ENCODE results near the gene FKBP4. TPM values are rescaled to one million over a fixed set of nuclear protein-coding genes. Genes with fewer than 3 reads are reported as not detected.
A peak's percentile ranks its signal among the peaks of the same experiment; 100 is the strongest.

The FKBP4 gene
- total RNA-seq, 6 experiments from 2014 or later: 27.0 to 124 (median 48.4) TPM

DNA sequence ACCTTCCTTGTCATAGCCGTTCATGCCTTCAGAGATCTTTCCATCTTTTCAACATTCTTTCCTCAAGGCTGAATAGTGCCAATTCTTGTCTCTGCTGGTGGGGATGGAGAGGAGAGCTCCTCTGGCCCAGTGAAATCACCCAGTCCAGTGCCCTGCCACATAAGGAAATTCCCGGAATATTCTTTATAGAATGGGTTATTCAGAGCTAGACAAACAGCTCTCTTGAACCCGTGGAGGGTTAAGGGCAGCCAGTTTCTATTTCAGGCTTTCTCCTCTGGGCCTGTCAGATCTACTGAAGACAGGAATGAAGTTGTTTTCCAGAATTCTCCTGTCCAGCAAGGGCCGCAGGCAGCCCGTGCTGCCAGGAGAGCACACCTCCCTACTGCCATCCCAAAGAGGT, 48.2 kb downstream of the FKBP4 start:
- DNase-seq (no peak), ATAC-seq (no peak)
- Histone ChIP-seq H3K4me3 (no peak overlapping the region), H3K36me3 (no peaks in the 10 kb centered on the region), H3K9me3 (no peaks in the 10 kb centered on the region), H3K27me3 (no peaks in the 10 kb centered on the region), H3K27ac (no peak overlapping the region), H3K4me1 (no peaks in the 10 kb centered on the region)
- TF ChIP-seq, protein P1, sequence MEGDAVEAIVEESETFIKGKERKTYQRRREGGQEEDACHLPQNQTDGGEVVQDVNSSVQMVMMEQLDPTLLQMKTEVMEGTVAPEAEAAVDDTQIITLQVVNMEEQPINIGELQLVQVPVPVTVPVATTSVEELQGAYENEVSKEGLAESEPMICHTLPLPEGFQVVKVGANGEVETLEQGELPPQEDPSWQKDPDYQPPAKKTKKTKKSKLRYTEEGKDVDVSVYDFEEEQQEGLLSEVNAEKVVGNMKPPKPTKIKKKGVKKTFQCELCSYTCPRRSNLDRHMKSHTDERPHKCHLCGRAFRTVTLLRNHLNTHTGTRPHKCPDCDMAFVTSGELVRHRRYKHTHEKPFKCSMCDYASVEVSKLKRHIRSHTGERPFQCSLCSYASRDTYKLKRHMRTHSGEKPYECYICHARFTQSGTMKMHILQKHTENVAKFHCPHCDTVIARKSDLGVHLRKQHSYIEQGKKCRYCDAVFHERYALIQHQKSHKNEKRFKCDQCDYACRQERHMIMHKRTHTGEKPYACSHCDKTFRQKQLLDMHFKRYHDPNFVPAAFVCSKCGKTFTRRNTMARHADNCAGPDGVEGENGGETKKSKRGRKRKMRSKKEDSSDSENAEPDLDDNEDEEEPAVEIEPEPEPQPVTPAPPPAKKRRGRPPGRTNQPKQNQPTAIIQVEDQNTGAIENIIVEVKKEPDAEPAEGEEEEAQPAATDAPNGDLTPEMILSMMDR (IDR thresholded peaks at IDR 0.05): no peak
- no peak for TF ChIP-seq POLR2A (IDR thresholded peaks at IDR 0.05)
- 59% methylated on average over 5 of the region's 5 CpGs for WGBS (ENCODE audit: insufficient coverage, low coverage, low lambda C conversion rate, missing lambda C conversion rate)
- intact Hi-C loops (cut with DNase I): no loop called here

DNA sequence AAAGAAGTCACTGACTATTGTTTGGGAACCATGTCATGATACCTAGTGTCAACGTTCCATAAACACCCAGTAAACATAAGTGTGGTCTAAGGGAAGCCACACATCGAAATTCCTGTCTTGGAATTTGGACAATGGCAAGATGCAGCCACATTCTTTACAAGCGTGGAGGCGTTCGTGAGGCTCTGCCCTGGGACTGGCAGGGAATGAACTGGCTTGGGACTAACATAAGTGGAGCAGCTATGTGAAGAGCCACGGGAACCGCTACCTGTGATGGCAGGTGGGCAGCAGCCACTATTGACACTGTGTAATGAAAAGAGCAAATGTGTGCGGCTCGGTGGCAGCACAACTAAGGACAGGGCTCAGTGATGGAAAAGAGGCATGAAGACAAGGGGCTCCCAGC, 50.0 kb downstream of the FKBP4 start:
- intact Hi-C loops (cut with DNase I): no loop called here
- Histone ChIP-seq H3K9me3 (no peaks in the 10 kb centered on the region), H3K27me3 (no peaks in the 10 kb centered on the region), H3K4me1 (no peaks in the 10 kb centered on the region), H3K4me3 (no peak overlapping the region), H3K36me3 (no peaks in the 10 kb centered on the region), H3K27ac (no peak overlapping the region)
- WGBS (ENCODE audit: insufficient coverage, low coverage, low lambda C conversion rate, missing lambda C conversion rate): 64% methylated on average over 5 of the region's 9 CpGs
- DNase-seq (no peak), ATAC-seq (no peak)
- TF ChIP-seq, protein P1 (IDR thresholded peaks at IDR 0.05): no peak
- no peak for TF ChIP-seq POLR2A (IDR thresholded peaks at IDR 0.05)

DNA sequence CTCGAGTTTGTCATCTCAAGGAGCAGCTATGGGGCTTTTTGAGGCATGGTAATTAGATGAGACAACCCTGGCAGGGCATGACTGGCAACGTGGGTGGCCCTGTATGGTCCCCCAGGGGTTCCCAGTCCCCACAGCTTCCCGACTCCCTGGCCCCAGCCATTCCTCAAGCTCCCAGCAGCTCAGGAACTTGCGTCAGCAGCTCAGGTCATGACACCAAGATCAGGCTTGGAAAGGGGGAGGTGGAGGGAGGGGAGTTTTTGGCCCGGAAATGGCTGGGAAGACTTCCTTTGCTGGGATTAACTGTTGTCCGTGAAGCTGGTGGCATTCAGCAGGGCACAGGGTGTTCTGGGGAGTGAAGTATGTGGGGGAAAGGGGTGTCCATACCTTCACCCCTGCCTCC, 50.5 kb downstream of the FKBP4 start:
- H3K4me1 ChIP-seq: peaks cover 0 to 3% (median 0%) of the 10 kb centered on the region in 4 donors
- intact Hi-C loops (cut with DNase I): no loop called here
- H3K27me3 ChIP-seq: no peaks in the 10 kb centered on the region
- no peaks in the 10 kb centered on the region for H3K9me3 ChIP-seq
- no peak overlapping the region for H3K27ac ChIP-seq
- TF ChIP-seq, protein P1 (IDR thresholded peaks at IDR 0.05): no peak
- TF ChIP-seq POLR2A (IDR thresholded peaks at IDR 0.05): no peak
- WGBS (ENCODE audit: insufficient coverage, low coverage, low lambda C conversion rate, missing lambda C conversion rate): 46% methylated on average over 3 of the region's 6 CpGs
- DNase-seq (peak in 1 of 3 donors; percentile 37), ATAC-seq (peak; percentile 34 to 50 (median 40))
- H3K4me3 ChIP-seq: no peak overlapping the region
- no peaks in the 10 kb centered on the region for H3K36me3 ChIP-seq

DNA sequence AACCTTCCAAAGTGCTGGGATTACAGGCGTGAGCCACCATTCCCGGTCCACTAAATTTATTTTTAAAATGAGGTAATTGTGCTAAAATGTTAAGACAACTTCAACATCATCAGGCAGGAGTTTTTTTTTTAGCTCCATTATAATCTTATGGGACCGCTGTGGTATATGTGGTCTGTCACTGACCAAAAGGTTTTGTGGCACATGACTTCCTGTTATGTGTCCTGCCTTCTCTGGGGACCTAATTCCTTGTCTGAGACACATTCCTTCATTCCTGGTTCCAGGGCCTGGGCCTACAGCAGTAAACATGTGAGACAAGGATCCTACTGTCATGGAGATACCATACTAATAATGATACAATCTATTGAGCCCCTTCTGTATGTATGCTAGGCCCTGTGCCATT, 57.2 kb downstream of the FKBP4 start:
- intact Hi-C loops (cut with DNase I): loop anchor here in 1 of 2 donors (10.0 kb wide), 1 partner anchor 93 kb away; no protein-coding TSS in a partner anchor

More for the DNA sequence above, 57.2 kb downstream of the FKBP4 start:
- H3K36me3 ChIP-seq: no peaks in the 10 kb centered on the region
- TF ChIP-seq, protein P1 (IDR thresholded peaks at IDR 0.05): no peak
- no peak for TF ChIP-seq POLR2A (IDR thresholded peaks at IDR 0.05)
- H3K9me3 ChIP-seq: no peaks in the 10 kb centered on the region
- DNase-seq: no peak
- no peak overlapping the region for H3K27ac ChIP-seq
- H3K27me3 ChIP-seq: no peaks in the 10 kb centered on the region
- H3K4me1 ChIP-seq: peaks cover 0 to 3% (median 0%) of the 10 kb centered on the region in 4 donors
- WGBS (ENCODE audit: insufficient coverage, low coverage, low lambda C conversion rate, missing lambda C conversion rate): 89% methylated on average over 3 of the region's 3 CpGs
- no peak overlapping the region for H3K4me3 ChIP-seq
- no peak for ATAC-seq
